ENCODE measurements around the gene COPS3. TPM values are rescaled to one million over a fixed set of nuclear protein-coding genes. Genes with fewer than 3 reads are reported as not detected.

COPS3 gene
- total and polyA plus RNA-seq, 9 of the 15 experiments (the other 6 are each of a cell fraction or from before 2014, with no cell fraction given), result 92.4 to 295 (median 167) TPM

DNA sequence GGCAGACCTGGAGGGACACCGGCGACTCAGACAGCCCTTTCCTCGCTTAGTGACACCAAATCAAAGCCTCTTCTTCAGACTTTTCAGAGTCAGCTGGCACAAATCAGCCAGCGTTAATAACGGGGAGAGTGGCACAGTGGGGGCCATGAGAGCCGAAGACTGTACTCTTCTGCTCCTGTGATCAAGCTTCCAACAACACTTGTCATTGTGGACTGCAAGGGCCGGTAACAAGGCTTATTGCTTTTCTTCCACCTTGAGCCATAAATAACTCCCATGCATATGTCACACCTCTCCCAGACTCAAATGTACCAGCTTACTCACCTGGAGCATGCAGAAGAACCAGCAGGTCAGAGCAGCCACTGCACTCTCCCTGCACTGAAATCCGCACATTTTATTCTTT is 56.9 kb downstream of the COPS3 start (continued):
- TF ChIP-seq, protein P1, sequence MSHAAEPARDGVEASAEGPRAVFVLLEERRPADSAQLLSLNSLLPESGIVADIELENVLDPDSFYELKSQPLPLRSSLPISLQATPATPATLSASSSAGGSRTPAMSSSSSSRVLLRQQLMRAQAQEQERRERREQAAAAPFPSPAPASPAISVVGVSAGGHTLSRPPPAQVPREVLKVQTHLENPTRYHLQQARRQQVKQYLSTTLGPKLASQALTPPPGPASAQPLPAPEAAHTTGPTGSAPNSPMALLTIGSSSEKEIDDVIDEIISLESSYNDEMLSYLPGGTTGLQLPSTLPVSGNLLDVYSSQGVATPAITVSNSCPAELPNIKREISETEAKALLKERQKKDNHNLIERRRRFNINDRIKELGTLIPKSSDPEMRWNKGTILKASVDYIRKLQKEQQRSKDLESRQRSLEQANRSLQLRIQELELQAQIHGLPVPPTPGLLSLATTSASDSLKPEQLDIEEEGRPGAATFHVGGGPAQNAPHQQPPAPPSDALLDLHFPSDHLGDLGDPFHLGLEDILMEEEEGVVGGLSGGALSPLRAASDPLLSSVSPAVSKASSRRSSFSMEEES (CRISPR knock-in tag; IDR thresholded peaks at IDR 0.05), result no peak
- TF ChIP-seq DEAF1 (CRISPR knock-in tag; IDR thresholded peaks at IDR 0.05) (no peak), SMC3 (conservative IDR thresholded peaks at IDR 0.05; ENCODE audit: insufficient read depth, low read depth, low read length) (no peak), E2F3 (CRISPR knock-in tag; IDR thresholded peaks at IDR 0.05) (no peak), GTF2F1 (IDR thresholded peaks at IDR 0.05; ENCODE audit: low read depth, low read length) (no peak), SAFB2 (IDR thresholded peaks at IDR 0.05; ENCODE audit: borderline replicate concordance, low read depth, low read length, severe bottlenecking) (no peak), CTBP1 (IDR thresholded peaks at IDR 0.05; ENCODE audit: borderline replicate concordance) (no peak), PHTF2 (CRISPR knock-in tag; IDR thresholded peaks at IDR 0.05) (no peak), TAF7 (tag; IDR thresholded peaks at IDR 0.05) (no peak), E4F1 (CRISPR knock-in tag; IDR thresholded peaks at IDR 0.05; ENCODE audit: borderline replicate concordance) (no peak), XRCC5 (IDR thresholded peaks at IDR 0.05; ENCODE audit: low read depth, low read length) (no peak), ZNF174 (CRISPR knock-in tag; IDR thresholded peaks at IDR 0.05) (no peak), POLR3A (IDR thresholded peaks at IDR 0.05; ENCODE audit: borderline replicate concordance, extremely low read depth, insufficient read depth, insufficient read length) (no peak), ZFX (CRISPR knock-in tag; IDR thresholded peaks at IDR 0.05) (no peak), NELFE (IDR thresholded peaks at IDR 0.05; ENCODE audit: insufficient read depth, insufficient read length) (no peak), CHD4 (IDR thresholded peaks at IDR 0.05; ENCODE audit: insufficient read depth, insufficient replicate concordance, low read depth, low read length, poor library complexity, severe bottlenecking) (no peak)
- TF ChIP-seq, protein P2, sequence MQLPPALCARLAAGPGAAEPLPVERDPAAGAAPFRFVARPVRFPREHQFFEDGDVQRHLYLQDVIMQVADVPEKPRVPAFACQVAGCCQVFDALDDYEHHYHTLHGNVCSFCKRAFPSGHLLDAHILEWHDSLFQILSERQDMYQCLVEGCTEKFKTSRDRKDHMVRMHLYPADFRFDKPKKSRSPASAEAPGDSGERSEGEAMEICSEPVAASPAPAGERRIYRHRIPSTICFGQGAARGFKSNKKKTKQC (CRISPR knock-in tag; IDR thresholded peaks at IDR 0.05), result no peak
- TF ChIP-seq, protein P3, sequence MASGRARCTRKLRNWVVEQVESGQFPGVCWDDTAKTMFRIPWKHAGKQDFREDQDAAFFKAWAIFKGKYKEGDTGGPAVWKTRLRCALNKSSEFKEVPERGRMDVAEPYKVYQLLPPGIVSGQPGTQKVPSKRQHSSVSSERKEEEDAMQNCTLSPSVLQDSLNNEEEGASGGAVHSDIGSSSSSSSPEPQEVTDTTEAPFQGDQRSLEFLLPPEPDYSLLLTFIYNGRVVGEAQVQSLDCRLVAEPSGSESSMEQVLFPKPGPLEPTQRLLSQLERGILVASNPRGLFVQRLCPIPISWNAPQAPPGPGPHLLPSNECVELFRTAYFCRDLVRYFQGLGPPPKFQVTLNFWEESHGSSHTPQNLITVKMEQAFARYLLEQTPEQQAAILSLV (tag; IDR thresholded peaks at IDR 0.05), result no peak

All from K562 (cell line).